H1 (cell line): ENCODE data around the gene MACROD2. TPM values are rescaled to one million over a fixed set of nuclear protein-coding genes. Genes with fewer than 3 reads are reported as not detected.

Experiments
- ATF3 ChIP-seq: IDR thresholded peaks from 2 replicates; pipeline ENCODE4 v1.6.1; 2011; ENCODE audit warnings: low read depth, mild to moderate bottlenecking, low read length; ENCODE audit not compliant: insufficient read depth
- BRCA1 ChIP-seq: IDR thresholded peaks from 2 replicates; pipeline ENCODE4 v1.6.1; 2012; ENCODE audit warnings: low read depth, low read length, improper control_type of control experiment
- CHD7 ChIP-seq: fragments of 300-600 bp; sonication (generic); IDR thresholded peaks from 2 replicates; pipeline ENCODE4 v1.7.1; 2012; ENCODE audit warnings: low read length, moderate library complexity, mild to moderate bottlenecking, inconsistent platforms; ENCODE audit not compliant: insufficient replicate concordance
- E2F6 ChIP-seq: IDR thresholded peaks from 2 replicates; pipeline ENCODE4 v1.6.1; 2012; ENCODE audit warnings: inconsistent platforms
- NANOG ChIP-seq: IDR thresholded peaks from 2 replicates; pipeline ENCODE4 v1.6.1; 2011; ENCODE audit warnings: low read length, low read depth, mild to moderate bottlenecking, inconsistent platforms; ENCODE audit not compliant: insufficient read depth, poor library complexity, severe bottlenecking
- POU5F1 ChIP-seq: IDR thresholded peaks from 2 replicates; pipeline ENCODE4 v1.6.1; 2011; ENCODE audit warnings: low read depth, mild to moderate bottlenecking, low read length, moderate library complexity
- RNF2 ChIP-seq: fragments of 200-900, 300-1000 bp; sonication (generic); IDR thresholded peaks from 2 replicates; pipeline ENCODE4 v1.7.1; 2016; ENCODE audit warnings: borderline replicate concordance, low read depth, mild to moderate bottlenecking, antibody characterized with exemption, low read length; ENCODE audit not compliant: poor library complexity, severe bottlenecking; ENCODE audit errors: missing control alignments
- polyA plus RNA-seq, 7 experiments: library from polyadenylated mRNA; depleted of rRNA in 3 of 7; stranded (reverse) in 5 of 7; unstranded in 2 of 7; fragments of >200 nt in 5 of 7; fragments of 200-250 nt in 2 of 7; gene quantifications; 1 replicate in 5 of 7; 2 replicates in 1 of 7; 4 replicates in 1 of 7; pipeline versions ENCODE4 v1.2.1 to v1.2.3, GENCODE V29; 2011 to 2013; ENCODE audit warnings: missing spikeins in 2 of 7, mixed read lengths in 2 of 7
- total RNA-seq: library from RNA; stranded (reverse); fragmentation: NEBNext Ultra II Directional; extraction: Animal tissue kit (Norgen Biotek cat#: 25700); gene quantifications from 2 replicates; pipeline ENCODE4 v1.2.1, GENCODE V29; 2021

The MACROD2 gene
- total and polyA plus RNA-seq, 2 of the 8 experiments (the other 6 are each of a cell fraction or from before 2014, with no cell fraction given) = 0.70 to 3.9 TPM

- TF ChIP-seq CHD7 (no peak), RNF2 (no peak), ATF3 (no peak), E2F6 (no peak), NANOG (no peak), POU5F1 (no peak), BRCA1 (no peak)
Observed at GRCh38 chr20:14643146-14643545, 647.8 kb downstream of the MACROD2 start (continued).
